Measurements from ENCODE around the gene PLCH1.

Gene PLCH1

GRCh38 chr3:155448531-155448930 lies 296.3 kb downstream of the PLCH1 start:
- no peak for DNase-seq

- no peak for DNase-seq
Observed at GRCh38 chr3:155446366-155446765, 298.5 kb downstream of the PLCH1 start.

GRCh38 chr3:155444771-155445170 lies 300.1 kb downstream of the PLCH1 start:
- no peak for DNase-seq

- DNase-seq: no peak
Observed at GRCh38 chr3:155443815-155444214, 301.1 kb downstream of the PLCH1 start.

- DNase-seq: no peak
Observed at GRCh38 chr3:155442072-155442471, 302.8 kb downstream of the PLCH1 start.

- DNase-seq: no peak
Observed at GRCh38 chr3:155441506-155441905, 303.4 kb downstream of the PLCH1 start.

- no peak for DNase-seq
Observed at GRCh38 chr3:155441026-155441425, 303.8 kb downstream of the PLCH1 start.

GRCh38 chr3:155435821-155436220 lies 309.1 kb downstream of the PLCH1 start:
- no peak for DNase-seq

GRCh38 chr3:155431856-155432570 lies 312.9 kb downstream of the PLCH1 start:
- DNase-seq: no peak

- no peak for DNase-seq
Observed at GRCh38 chr3:155428563-155428962, 316.3 kb downstream of the PLCH1 start.

- no peak for DNase-seq
Observed at GRCh38 chr3:155426524-155427230, 318.2 kb downstream of the PLCH1 start.

GRCh38 chr3:155425396-155425795 lies 319.5 kb downstream of the PLCH1 start:
- no peak for DNase-seq

- no peak for DNase-seq
Observed at GRCh38 chr3:155424323-155424710, 320.6 kb downstream of the PLCH1 start.

GRCh38 chr3:155423526-155424322 lies 321.1 kb downstream of the PLCH1 start:
- DNase-seq: no peak

GRCh38 chr3:155420881-155421486 lies 323.9 kb downstream of the PLCH1 start:
- no peak for DNase-seq

- no peak for DNase-seq
Observed at GRCh38 chr3:155420406-155420805, 324.5 kb downstream of the PLCH1 start.

GRCh38 chr3:155418407-155418806 lies 326.5 kb downstream of the PLCH1 start:
- DNase-seq: no peak

- no peak for DNase-seq
Observed at GRCh38 chr3:155417119-155417517, 327.8 kb downstream of the PLCH1 start.

GRCh38 chr3:155416500-155417118 lies 328.3 kb downstream of the PLCH1 start:
- DNase-seq: no peak

GRCh38 chr3:155412904-155413303 lies 332.0 kb downstream of the PLCH1 start:
- DNase-seq: no peak

- no peak for DNase-seq
Observed at GRCh38 chr3:155411500-155412223, 333.2 kb downstream of the PLCH1 start.

GRCh38 chr3:155409336-155409735 lies 335.5 kb downstream of the PLCH1 start:
- no peak for DNase-seq
